IMR-90 (cell line): ENCODE results near the gene MGAT5. TPM values are rescaled to one million over a fixed set of nuclear protein-coding genes. Genes with fewer than 3 reads are reported as not detected.

Source experiments
- ATAC-seq: fragments of 200-7000 bp; cut with Tn5 transposase; 2 replicates; pipeline ENCODE4 v1.9.1; 2020; ENCODE audit warnings: low read depth, mild to moderate bottlenecking, moderate library complexity
- BruUV-seq: library from RNA; stranded (reverse); fragments of 400-500 nt; replicated peaks from 2 replicates; lab custom pipeline; 2021; lab: Mats Ljungman, UMichigan
- CTCF ChIA-PET: fragments of 300-600 bp; formaldehyde crosslinking; extraction: SDS; loops from one replicate; lab custom pipeline; 2021; ENCODE audit warnings: antibody characterized with exemption; lab: Yijun Ruan, JAX
- POLR2A ChIA-PET: fragments of 300-600 bp; sonication (Branson Sonifier 250); formaldehyde crosslinking; loops from one replicate; lab custom pipeline; 2022; ENCODE audit warnings: antibody characterized with exemption; ENCODE audit not compliant: unreplicated experiment; lab: Charles Lee
- DNase-seq: peaks from one replicate; pipeline ENCODE4 v3.0.0; 2013
- H2AFZ ChIP-seq: replicated peaks from 2 replicates; pipeline ENCODE3; 2013; ENCODE audit warnings: low read length, mild to moderate bottlenecking; ENCODE audit not compliant: poor library complexity
- H2AK5ac ChIP-seq: 2 replicates; pipeline ENCODE4 v1.6.1; 2013; ENCODE audit warnings: low read depth, low read length, inconsistent platforms
- H2AK9ac ChIP-seq: replicated peaks from 2 replicates; pipeline ENCODE3; 2013; ENCODE audit warnings: mild to moderate bottlenecking, low read depth, low read length, moderate library complexity; ENCODE audit not compliant: poor library complexity
- H2BK120ac ChIP-seq: 2 replicates; pipeline ENCODE4 v1.6.1; 2013; ENCODE audit warnings: low read depth, low read length, inconsistent platforms
- H2BK15ac ChIP-seq: 3 replicates; pipeline ENCODE4 v1.6.1; 2013; ENCODE audit warnings: low read depth, low read length, inconsistent platforms
- H2BK20ac ChIP-seq: 2 replicates; pipeline ENCODE4 v1.6.1; 2013; ENCODE audit warnings: low read depth, mild to moderate bottlenecking, inconsistent platforms, low read length, moderate library complexity
- H2BK5ac ChIP-seq: 2 replicates; pipeline ENCODE4 v1.6.1; 2013; ENCODE audit warnings: mild to moderate bottlenecking, low read depth, low read length, inconsistent platforms; ENCODE audit not compliant: poor library complexity, severe bottlenecking
- H3K14ac ChIP-seq: replicated peaks from 2 replicates; pipeline ENCODE4 v1.6.1; 2013; ENCODE audit warnings: low read depth, low read length, inconsistent platforms
- H3K18ac ChIP-seq: 2 replicates; pipeline ENCODE4 v1.6.1; 2013; ENCODE audit warnings: low read depth, low read length, control low read depth
- H3K23ac ChIP-seq: 2 replicates; pipeline ENCODE4 v1.6.1; 2013; ENCODE audit warnings: low read depth, low read length, inconsistent platforms
- H3K27ac ChIP-seq: 2 replicates; pipeline ENCODE4 v1.5.1; 2013; ENCODE audit warnings: mild to moderate bottlenecking, control low read depth, low read length; ENCODE audit not compliant: insufficient read depth
- H3K27me3 ChIP-seq: 2 replicates; pipeline ENCODE4 v1.6.1; 2013; ENCODE audit warnings: low read length; ENCODE audit not compliant: control insufficient read depth, insufficient read depth
- H3K36me3 ChIP-seq: 2 replicates; pipeline ENCODE4 v1.6.1; 2013; ENCODE audit warnings: low read length, mixed read lengths; ENCODE audit not compliant: control insufficient read depth, insufficient read depth
- H3K4ac ChIP-seq: 2 replicates; pipeline ENCODE4 v1.6.1; 2013; ENCODE audit warnings: low read depth, low read length, inconsistent platforms
- H3K4me1 ChIP-seq: 2 replicates; pipeline ENCODE4 v1.6.1; 2013; ENCODE audit warnings: low read length, mixed read lengths; ENCODE audit not compliant: control insufficient read depth, insufficient read depth
- H3K4me2 ChIP-seq: 2 replicates; pipeline ENCODE4 v1.6.1; 2013; ENCODE audit warnings: low read depth, mild to moderate bottlenecking, control low read depth, low read length, moderate library complexity
- H3K4me3 ChIP-seq: 2 replicates; pipeline ENCODE4 v1.5.1; 2013; ENCODE audit warnings: low read depth, mild to moderate bottlenecking, control low read depth, low read length, moderate library complexity; ENCODE audit not compliant: insufficient read depth
- H3K56ac ChIP-seq: 2 replicates; pipeline ENCODE4 v1.6.1; 2013; ENCODE audit warnings: low read length, inconsistent platforms; ENCODE audit not compliant: insufficient read depth; ENCODE audit errors: extremely low read depth
- H3K79me1 ChIP-seq, 2 experiments: 2 replicates each; pipeline ENCODE4 v1.6.1; 2013; ENCODE audit warnings: low read length in 2 of 2, inconsistent platforms in 1 of 2, low read depth in 1 of 2
- H3K9ac ChIP-seq: 2 replicates; pipeline ENCODE4 v1.6.1; 2013; ENCODE audit warnings: low read depth, low read length, control low read depth
- H3K9me1 ChIP-seq: 2 replicates; pipeline ENCODE4 v1.6.1; 2013; ENCODE audit warnings: low read length, inconsistent platforms; ENCODE audit not compliant: insufficient read depth
- H3K9me3 ChIP-seq: 2 replicates; pipeline ENCODE4 v1.6.1; 2013; ENCODE audit warnings: low read length; ENCODE audit not compliant: control insufficient read depth, insufficient read depth
- H4K20me1 ChIP-seq: 2 replicates; pipeline ENCODE4 v1.6.1; 2013; ENCODE audit warnings: low read length, inconsistent platforms; ENCODE audit not compliant: insufficient read depth
- H4K5ac ChIP-seq: 2 replicates; pipeline ENCODE4 v1.6.1; 2013; ENCODE audit warnings: mild to moderate bottlenecking, low read depth, low read length, control low read depth
- H4K8ac ChIP-seq, 2 experiments: 2 replicates each; pipeline ENCODE4 v1.6.1; 2013; ENCODE audit warnings: low read depth in 2 of 2, low read length in 2 of 2, control low read depth in 1 of 2, inconsistent platforms in 1 of 2
- H4K91ac ChIP-seq: 2 replicates; pipeline ENCODE4 v1.6.1; 2013; ENCODE audit warnings: low read depth, low read length, inconsistent platforms; ENCODE audit not compliant: insufficient read depth
- BHLHE40 ChIP-seq: fragments of 150-350 bp; IDR thresholded peaks from 2 replicates; pipeline ENCODE4 v1.6.1; 2016; ENCODE audit warnings: mild to moderate bottlenecking, low read depth, low read length
- CHD1 ChIP-seq: IDR thresholded peaks from 2 replicates; pipeline ENCODE4 v1.6.1; 2012; ENCODE audit warnings: low read depth, low read length, improper control_type of control experiment
- FOS ChIP-seq: fragments of 150-350 bp; IDR thresholded peaks from 2 replicates; pipeline ENCODE4 v1.6.1; 2016; ENCODE audit warnings: low read depth, low read length
- MAZ ChIP-seq: IDR thresholded peaks from 2 replicates; pipeline ENCODE4 v1.6.1; 2012; ENCODE audit warnings: low read depth, mild to moderate bottlenecking, low read length, improper control_type of control experiment, moderate library complexity, borderline replicate concordance
- MXI1 ChIP-seq: IDR thresholded peaks from 2 replicates; pipeline ENCODE4 v1.6.1; 2012; ENCODE audit warnings: low read depth, mild to moderate bottlenecking, low read length, moderate library complexity, borderline replicate concordance
- POLR2A ChIP-seq: IDR thresholded peaks from 2 replicates; pipeline ENCODE4 v1.6.1; 2012; ENCODE audit warnings: mild to moderate bottlenecking, low read depth, low read length
- RAD21 ChIP-seq: IDR thresholded peaks from 2 replicates; pipeline ENCODE4 v1.6.1; 2012; ENCODE audit warnings: low read length, improper control_type of control experiment
- SMC3 ChIP-seq: fragments of 150-350 bp; IDR thresholded peaks from 2 replicates; pipeline ENCODE4 v1.6.1; 2016; ENCODE audit warnings: low read depth, mild to moderate bottlenecking, antibody characterized with exemption, low read length, moderate library complexity
- WGBS, 2 experiments: methylation state at CpG; one replicate each; pipeline versions ENCODE4 v1.1.5 to v1.1.7; 2013; ENCODE audit warnings: missing lambda C conversion rate in 2 of 2; ENCODE audit not compliant: insufficient read length in 1 of 2; ENCODE audit errors: extremely low coverage in 2 of 2; 5-methylcytosine and 5-hydroxymethylcytosine counted together
- dilution Hi-C: fragments of 300-500 bp; cut with HindIII; formaldehyde crosslinking; loops from one replicate; pipeline ENCODE4 v1.14.3; 2018; ENCODE audit warnings: low sequenced_read_pairs; ENCODE audit not compliant: unreplicated experiment
- in situ Hi-C: fragments of 300-500 bp; cut with MboI; formaldehyde crosslinking; loops from 3 replicates; pipeline ENCODE4 v1.14.3; 2019; ENCODE audit warnings: low sequenced_read_pairs, inconsistent platforms, mixed read lengths
- intact Hi-C: fragments of 100-400 bp; cut with micrococcal nuclease; formaldehyde crosslinking; loops from 2 replicates; pipeline ENCODE4 v1.10.0; 2022
- polyA plus RNA-seq, 3 experiments: library from polyadenylated mRNA; depleted of rRNA; stranded (reverse); fragments of >200 nt; gene quantifications; 2 replicates each; pipeline ENCODE4 v1.2.3, GENCODE V29; 2012; ENCODE audit warnings: low replicate concordance in 1 of 3
- total RNA-seq: library from RNA; depleted of rRNA; stranded (reverse); fragments of >200 nt; gene quantifications from 2 replicates; pipeline ENCODE4 v1.2.3, GENCODE V29; 2012
- TF ChIP-seq, protein P1 (sequence below): fragments of 150-350 bp; IDR thresholded peaks from 2 replicates; pipeline ENCODE4 v1.6.1; 2017; ENCODE audit warnings: mild to moderate bottlenecking, antibody characterized with exemption, low read length, low read depth
- TF ChIP-seq, protein P2 (sequence below): conservative IDR thresholded peaks from 2 replicates; pipeline ENCODE4 v1.5.1; 2012; ENCODE audit warnings: mild to moderate bottlenecking, low read depth, low read length, improper control_type of control experiment
- TF ChIP-seq, protein P3 (sequence below): fragments of 150-350 bp; IDR thresholded peaks from 2 replicates; pipeline ENCODE4 v1.6.1; 2016; ENCODE audit warnings: low read depth, mild to moderate bottlenecking, low read length, moderate library complexity, borderline replicate concordance

The MGAT5 gene
- total and polyA plus RNA-seq, 2 of the 4 experiments (the other 2 are of a cell fraction): 22.9 to 59.9 TPM

DNA sequence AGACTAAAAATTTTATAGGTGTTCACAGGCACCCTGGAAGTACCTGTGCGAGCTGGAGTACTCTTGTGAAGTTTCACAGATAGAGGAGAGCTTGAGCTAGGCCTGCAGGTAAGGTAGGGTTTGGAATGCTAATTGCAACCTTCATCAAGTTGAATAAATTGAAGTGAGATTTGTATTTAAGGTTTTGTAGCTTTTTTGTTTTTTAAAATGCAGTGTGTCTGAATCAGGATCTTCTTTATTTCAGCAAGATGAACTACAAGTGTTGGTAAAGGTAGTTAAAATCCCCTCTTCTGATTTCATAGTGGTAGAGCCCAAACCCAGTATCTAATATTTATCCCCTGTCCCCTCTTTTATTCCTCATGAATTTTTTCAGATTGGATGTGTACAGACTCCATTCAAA is 45.5 kb downstream of the MGAT5 start:
- Histone ChIP-seq H3K4me1 (peaks cover 13% of the 10 kb centered on the region), H2BK5ac (no peak overlapping the region)

More for the DNA sequence above, 45.5 kb downstream of the MGAT5 start:
- TF ChIP-seq FOS: no peak
- no peak for TF ChIP-seq CHD1
- TF ChIP-seq, protein P1, sequence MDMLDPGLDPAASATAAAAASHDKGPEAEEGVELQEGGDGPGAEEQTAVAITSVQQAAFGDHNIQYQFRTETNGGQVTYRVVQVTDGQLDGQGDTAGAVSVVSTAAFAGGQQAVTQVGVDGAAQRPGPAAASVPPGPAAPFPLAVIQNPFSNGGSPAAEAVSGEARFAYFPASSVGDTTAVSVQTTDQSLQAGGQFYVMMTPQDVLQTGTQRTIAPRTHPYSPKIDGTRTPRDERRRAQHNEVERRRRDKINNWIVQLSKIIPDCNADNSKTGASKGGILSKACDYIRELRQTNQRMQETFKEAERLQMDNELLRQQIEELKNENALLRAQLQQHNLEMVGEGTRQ: no peak
- TF ChIP-seq, protein P2, sequence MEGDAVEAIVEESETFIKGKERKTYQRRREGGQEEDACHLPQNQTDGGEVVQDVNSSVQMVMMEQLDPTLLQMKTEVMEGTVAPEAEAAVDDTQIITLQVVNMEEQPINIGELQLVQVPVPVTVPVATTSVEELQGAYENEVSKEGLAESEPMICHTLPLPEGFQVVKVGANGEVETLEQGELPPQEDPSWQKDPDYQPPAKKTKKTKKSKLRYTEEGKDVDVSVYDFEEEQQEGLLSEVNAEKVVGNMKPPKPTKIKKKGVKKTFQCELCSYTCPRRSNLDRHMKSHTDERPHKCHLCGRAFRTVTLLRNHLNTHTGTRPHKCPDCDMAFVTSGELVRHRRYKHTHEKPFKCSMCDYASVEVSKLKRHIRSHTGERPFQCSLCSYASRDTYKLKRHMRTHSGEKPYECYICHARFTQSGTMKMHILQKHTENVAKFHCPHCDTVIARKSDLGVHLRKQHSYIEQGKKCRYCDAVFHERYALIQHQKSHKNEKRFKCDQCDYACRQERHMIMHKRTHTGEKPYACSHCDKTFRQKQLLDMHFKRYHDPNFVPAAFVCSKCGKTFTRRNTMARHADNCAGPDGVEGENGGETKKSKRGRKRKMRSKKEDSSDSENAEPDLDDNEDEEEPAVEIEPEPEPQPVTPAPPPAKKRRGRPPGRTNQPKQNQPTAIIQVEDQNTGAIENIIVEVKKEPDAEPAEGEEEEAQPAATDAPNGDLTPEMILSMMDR: no peak
- no peak for TF ChIP-seq RAD21
- no peak for TF ChIP-seq MXI1
- no peak for TF ChIP-seq SMC3
- TF ChIP-seq MAZ: no peak
- no peak for TF ChIP-seq BHLHE40
- TF ChIP-seq POLR2A: no peak
- TF ChIP-seq, protein P3, sequence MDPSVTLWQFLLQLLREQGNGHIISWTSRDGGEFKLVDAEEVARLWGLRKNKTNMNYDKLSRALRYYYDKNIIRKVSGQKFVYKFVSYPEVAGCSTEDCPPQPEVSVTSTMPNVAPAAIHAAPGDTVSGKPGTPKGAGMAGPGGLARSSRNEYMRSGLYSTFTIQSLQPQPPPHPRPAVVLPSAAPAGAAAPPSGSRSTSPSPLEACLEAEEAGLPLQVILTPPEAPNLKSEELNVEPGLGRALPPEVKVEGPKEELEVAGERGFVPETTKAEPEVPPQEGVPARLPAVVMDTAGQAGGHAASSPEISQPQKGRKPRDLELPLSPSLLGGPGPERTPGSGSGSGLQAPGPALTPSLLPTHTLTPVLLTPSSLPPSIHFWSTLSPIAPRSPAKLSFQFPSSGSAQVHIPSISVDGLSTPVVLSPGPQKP: no peak
- no TSS peak for BruUV-seq
- CTCF ChIA-PET: no interaction called here
- Histone ChIP-seq H3K27me3 (no peaks in the 10 kb centered on the region), H2AK9ac (no peak overlapping the region), H2BK20ac (no peak overlapping the region), H3K9ac (no peak overlapping the region), H3K23ac (no peak overlapping the region), H3K4ac (no peak overlapping the region), H3K36me3 (peaks cover 3% of the 10 kb centered on the region), H2AFZ (no peak overlapping the region), H4K20me1 (peaks cover 7% of the 10 kb centered on the region; the same call in 1 of the 2 replicates), H3K4me3 (no peak overlapping the region), H2AK5ac (no peak overlapping the region), H3K9me3 (no peaks in the 10 kb centered on the region), H4K8ac (no peak overlapping the region), H3K4me2 (no peak overlapping the region), H3K79me1 (peaks cover 25 to 27% of the 10 kb centered on the region in 2 experiments), H3K14ac (no peak overlapping the region), H2BK15ac (no peak overlapping the region), H3K18ac (no peak overlapping the region), H4K5ac (no peak overlapping the region), H3K56ac (no peak overlapping the region), H3K27ac (no peak overlapping the region), H4K91ac (no peak overlapping the region), H2BK120ac (no peak overlapping the region), H3K9me1 (peaks cover 4% of the 10 kb centered on the region)
- dilution Hi-C loops (no loop called here), in situ Hi-C loops (no loop called here), intact Hi-C loops (no loop called here)
- POLR2A ChIA-PET: no interaction called here
- 100% methylated on average over 1 of the region's 1 CpG; no CpG with 5 or more reads in 1 of the 2 experiments for WGBS, 2 experiments
- ATAC-seq (no peak), DNase-seq (no peak)
